Activated CD4-positive, alpha-beta T cell treated with anti-CD3 and anti-CD28 coated beads for 36 hours (primary cell): ENCODE data around the gene REM1. TPM values are rescaled to one million over a fixed set of nuclear protein-coding genes. Genes with fewer than 3 reads are reported as not detected.
A peak's percentile ranks its signal among the peaks of the same experiment; 100 is the strongest.
"Not testable (repeated sequence)": the region's sequence is repeated elsewhere in the genome, so short reads cannot be mapped to it uniquely, and the experiment has no call there.

Experiments
- ATAC-seq: fragments of 200-7000 bp; cut with Tn5 transposase; one replicate; pipeline ENCODE4 v1.10.0; 2021; ENCODE audit warnings: mild to moderate bottlenecking, moderate library complexity
- CTCF ChIA-PET: fragments of 350-600 bp; sonication (Branson Sonifier 250); formaldehyde crosslinking; loops from one replicate; lab custom pipeline; 2021; ENCODE audit warnings: antibody characterized with exemption; lab: Charles Lee
- POLR2A ChIA-PET: fragments of 350-600 bp; sonication (Branson Sonifier 250); formaldehyde crosslinking; loops from one replicate; lab custom pipeline; 2021; ENCODE audit warnings: antibody characterized with exemption, inconsistent platforms; lab: Charles Lee
- DNase-seq: peaks from one replicate; pipeline ENCODE4 v3.0.0-alpha.2; 2020
- H3K27ac Mint-ChIP-seq: one replicate; pipeline ENCODE4 v1.8.0; 2021; ENCODE audit warnings: mixed read lengths
- H3K27me3 Mint-ChIP-seq: one replicate; pipeline ENCODE4 v1.8.0; 2021; ENCODE audit warnings: mixed read lengths
- H3K36me3 Mint-ChIP-seq: one replicate; pipeline ENCODE4 v1.8.0; 2021; ENCODE audit warnings: low read depth, mixed read lengths
- H3K4me1 Mint-ChIP-seq: one replicate; pipeline ENCODE4 v1.8.0; 2021; ENCODE audit warnings: mixed read lengths
- H3K4me3 Mint-ChIP-seq: one replicate; pipeline ENCODE4 v1.8.0; 2021; ENCODE audit warnings: mild to moderate bottlenecking, moderate library complexity, mixed read lengths
- H3K9me3 Mint-ChIP-seq: one replicate; pipeline ENCODE4 v1.8.0; 2021; ENCODE audit warnings: low read depth, mixed read lengths
- intact Hi-C, 2 experiments: fragments of 100-400 bp; cut with DNase I in 1 of 2; cut with micrococcal nuclease in 1 of 2; formaldehyde crosslinking; loops; one replicate each; pipeline versions ENCODE4 v1.14.2 to v1.15.1; 2022 to 2024; cut with DNase I, micrococcal nuclease
- total RNA-seq, 2 experiments: library from RNA; stranded (reverse); gene quantifications; one replicate each; pipeline ENCODE4 v1.2.3, GENCODE V29; 2021

Gene REM1
- total RNA-seq, 2 experiments from 2014 or later = not detected

GRCh38 chr20:31488115-31488514 is 13.0 kb downstream of the REM1 start:
- no peak overlapping the region for H3K4me3 Mint-ChIP-seq
- no peak for DNase-seq
- peaks cover 9% of the 10 kb centered on the region for H3K4me1 Mint-ChIP-seq
- no peaks in the 10 kb centered on the region for H3K9me3 Mint-ChIP-seq
- intact Hi-C loops = no loop called here
- no peak overlapping the region for H3K27ac Mint-ChIP-seq
- ChIA-PET POLR2A (interaction anchor here (0.6 kb wide), 1 partner anchor 1168 kb away, joined by 3 read pairs; no protein-coding TSS in a partner anchor), CTCF (interaction anchor here (2.0 kb wide), 1 partner anchor 14 kb away, joined by 13 read pairs; no protein-coding TSS in a partner anchor)
- no peaks in the 10 kb centered on the region for H3K36me3 Mint-ChIP-seq
- no peak for ATAC-seq
- peaks cover 17% of the 10 kb centered on the region for H3K27me3 Mint-ChIP-seq

DNA sequence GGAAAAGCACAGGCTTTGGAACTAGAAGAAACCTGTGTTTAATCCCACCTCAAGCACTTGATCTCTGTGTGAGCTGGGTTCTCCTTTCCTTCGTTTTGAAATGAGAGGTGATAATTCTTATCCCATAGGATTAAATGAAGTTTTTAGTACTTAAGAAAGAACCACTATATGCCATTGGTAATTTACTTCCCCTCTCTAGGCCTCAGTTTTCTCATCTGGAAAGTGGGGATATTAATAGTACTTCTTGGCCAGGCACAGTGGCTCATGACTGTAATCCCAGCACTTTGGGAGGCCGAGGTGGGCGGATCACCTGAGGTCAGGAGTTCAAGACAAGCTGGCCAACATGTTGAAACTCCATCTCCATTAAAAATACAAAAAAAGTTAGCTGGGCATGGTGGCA is 14.1 kb downstream of the REM1 start:
- Mint-ChIP-seq H3K27ac (no peak overlapping the region), H3K27me3 (peaks cover 11% of the 10 kb centered on the region), H3K4me1 (peaks cover 9% of the 10 kb centered on the region), H3K4me3 (no peak overlapping the region), H3K9me3 (no peaks in the 10 kb centered on the region), H3K36me3 (no peaks in the 10 kb centered on the region)
- ChIA-PET POLR2A (no interaction called here), CTCF (interaction anchor here (1.2 to 2.0 kb wide), 2 partner anchors 13 to 123 kb away, joined by 4 to 13 read pairs; no protein-coding TSS in a partner anchor)
- ATAC-seq (no peak), DNase-seq (no peak)
- intact Hi-C loops = no loop called here

GRCh38 chr20:31490752-31491151 is 15.7 kb downstream of the REM1 start:
- ChIA-PET CTCF (interaction anchor here (0.6 to 0.9 kb wide), 3 partner anchors 12 to 33 kb away, joined by 3 to 6 read pairs (median 4); no protein-coding TSS in a partner anchor), POLR2A (no interaction called here)
- DNase-seq = no peak
- intact Hi-C loops = no loop called here
- peak; percentile 64 for ATAC-seq
- Mint-ChIP-seq H3K4me3 (no peak overlapping the region), H3K4me1 (peaks cover 5% of the 10 kb centered on the region), H3K36me3 (no peaks in the 10 kb centered on the region), H3K9me3 (no peaks in the 10 kb centered on the region), H3K27ac (no peak overlapping the region), H3K27me3 (peaks cover 8% of the 10 kb centered on the region)

DNA sequence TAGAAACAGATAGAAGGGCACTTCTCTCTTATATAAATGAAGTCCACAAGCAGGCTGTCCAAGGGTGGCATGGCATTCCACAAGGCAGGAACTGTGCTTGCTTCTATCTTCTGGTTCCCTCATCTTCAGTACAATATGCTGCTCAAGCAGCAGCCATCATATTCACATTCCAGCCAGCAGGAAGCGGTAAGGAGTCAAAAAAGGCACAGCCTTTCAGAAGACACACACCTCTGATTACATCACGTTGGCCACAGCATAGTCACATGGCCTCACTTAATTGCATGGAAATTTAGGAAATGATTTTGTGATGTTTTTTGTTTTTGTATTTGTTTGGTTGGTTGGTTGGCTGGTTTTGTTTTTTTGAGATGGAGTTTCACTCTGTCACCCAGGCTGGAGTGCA is 19.0 kb downstream of the REM1 start:
- H3K9me3 Mint-ChIP-seq = no peaks in the 10 kb centered on the region
- CTCF ChIA-PET = interaction anchor here (2.5 kb wide), 1 partner anchor 9 kb away, joined by 6 read pairs; no protein-coding TSS in a partner anchor

DNA sequence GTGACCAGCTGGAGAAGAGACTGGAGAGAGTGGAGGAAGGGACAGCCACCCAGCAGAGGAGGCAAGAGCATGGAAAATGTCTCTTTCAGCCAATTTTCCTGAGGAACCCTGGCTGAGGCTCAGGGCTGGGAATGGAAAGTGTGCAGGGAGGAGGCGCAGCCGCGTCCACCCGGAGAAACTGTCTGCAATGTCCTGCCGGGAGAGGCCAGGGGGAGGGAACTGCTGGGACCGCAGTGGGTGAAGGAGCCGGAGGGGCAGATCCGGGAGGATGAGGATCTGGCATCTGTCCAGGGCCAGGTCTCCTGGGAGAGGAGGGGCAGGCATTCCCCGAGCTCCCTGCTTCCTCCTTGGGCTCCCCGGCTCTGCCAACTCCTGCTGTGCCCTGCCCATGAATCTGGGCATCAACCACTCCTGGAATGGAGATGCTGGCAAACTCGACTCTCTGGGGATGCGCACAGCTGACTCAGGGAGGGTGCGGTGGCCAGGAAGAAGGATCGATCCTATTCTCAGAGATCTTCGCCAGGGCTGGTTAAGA is 21.7 kb downstream of the REM1 start:
- ATAC-seq (no peak), DNase-seq (no peak)
- intact Hi-C loops = no loop called here
- peaks cover 8% of the 10 kb centered on the region for H3K27me3 Mint-ChIP-seq
- H3K4me1 Mint-ChIP-seq = no peaks in the 10 kb centered on the region
- H3K9me3 Mint-ChIP-seq = no peaks in the 10 kb centered on the region
- ChIA-PET POLR2A (no interaction called here), CTCF (interaction anchor here (1.0 to 1.1 kb wide), 2 partner anchors 11 to 37 kb away, joined by 3 to 4 read pairs; no protein-coding TSS in a partner anchor)
- H3K4me3 Mint-ChIP-seq = no peak overlapping the region
- H3K36me3 Mint-ChIP-seq = no peaks in the 10 kb centered on the region
- no peak overlapping the region for H3K27ac Mint-ChIP-seq

More for the DNA sequence above, 19.0 kb downstream of the REM1 start:
- ATAC-seq (no peak), DNase-seq (no peak)
- Mint-ChIP-seq H3K36me3 (no peaks in the 10 kb centered on the region), H3K4me1 (no peaks in the 10 kb centered on the region), H3K4me3 (no peak overlapping the region), H3K27me3 (peaks cover 8% of the 10 kb centered on the region), H3K27ac (no peak overlapping the region)
- POLR2A ChIA-PET = no interaction called here
- intact Hi-C loops = no loop called here

GRCh38 chr20:31497838-31498540 is 22.9 kb downstream of the REM1 start:
- H3K36me3 Mint-ChIP-seq = no peaks in the 10 kb centered on the region
- DNase-seq = no peak
- CTCF ChIA-PET = interaction anchor here (0.7 to 1.0 kb wide), 2 partner anchors 14 to 38 kb away, joined by 3 to 4 read pairs; no protein-coding TSS in a partner anchor
- no peaks in the 10 kb centered on the region for H3K9me3 Mint-ChIP-seq
- intact Hi-C loops = no loop called here
- H3K27me3 Mint-ChIP-seq = peaks cover 8% of the 10 kb centered on the region
- no peak overlapping the region for H3K27ac Mint-ChIP-seq
- H3K4me1 Mint-ChIP-seq = no peaks in the 10 kb centered on the region
- ATAC-seq = no peak
- no peak overlapping the region for H3K4me3 Mint-ChIP-seq
- POLR2A ChIA-PET = no interaction called here

GRCh38 chr20:31500527-31500926 is 25.4 kb downstream of the REM1 start:
- Mint-ChIP-seq H3K27ac (no peak overlapping the region), H3K4me1 (no peaks in the 10 kb centered on the region), H3K9me3 (no peaks in the 10 kb centered on the region), H3K27me3 (peaks cover 7% of the 10 kb centered on the region), H3K36me3 (no peaks in the 10 kb centered on the region), H3K4me3 (no peak overlapping the region)
- DNase-seq = no peak
- intact Hi-C loops = loop anchor here in 1 of 2 experiments (5.0 kb wide), 1 partner anchor 1968 kb away; no protein-coding TSS in a partner anchor
- ChIA-PET POLR2A (no interaction called here), CTCF (interaction anchor here (0.6 to 3.8 kb wide), 3 partner anchors 11 to 44 kb away, joined by 3 to 74 read pairs (median 21); no protein-coding TSS in a partner anchor)
- ATAC-seq = no peak

- H3K4me3 Mint-ChIP-seq, H3K27ac Mint-ChIP-seq, H3K9me3 Mint-ChIP-seq, POLR2A ChIA-PET, H3K27me3 Mint-ChIP-seq, H3K4me1 Mint-ChIP-seq, H3K36me3 Mint-ChIP-seq: not testable (repeated sequence)
- CTCF ChIA-PET = interaction anchor here (0.5 to 3.8 kb wide), 39 partner anchors 8 to 1969 kb away, joined by 3 to 74 read pairs (median 6); partner anchors contain the start of genes DEFB123, DEFB124 and REM1
- ATAC-seq = peak; percentile 98
- peak; percentile 89 for DNase-seq
- intact Hi-C loops = loop anchor here (1.0 to 5.0 kb wide), 5 partner anchors 11 to 1971 kb away; partner anchors contain the start of gene HM13 (in 1 of the 2)
Observed at GRCh38 chr20:31502884-31503673, 28.0 kb downstream of the REM1 start.

- Mint-ChIP-seq H3K4me1 (no peaks in the 10 kb centered on the region), H3K36me3 (no peaks in the 10 kb centered on the region), H3K9me3 (peaks cover 3% of the 10 kb centered on the region), H3K27ac (no peak overlapping the region), H3K27me3 (peaks cover 14% of the 10 kb centered on the region), H3K4me3 (no peak overlapping the region)
- ATAC-seq = no peak
- CTCF ChIA-PET = no interaction called here
- POLR2A ChIA-PET = no interaction called here
- no peak for DNase-seq
- intact Hi-C loops = no loop called here
Observed at GRCh38 chr20:31505903-31506302, 30.8 kb downstream of the REM1 start.

GRCh38 chr20:31508517-31509244 is 33.6 kb downstream of the REM1 start:
- H3K4me3 Mint-ChIP-seq = no peak overlapping the region
- POLR2A ChIA-PET = no interaction called here
- DNase-seq (no peak), ATAC-seq (no peak)
- H3K36me3 Mint-ChIP-seq = no peaks in the 10 kb centered on the region
- peaks cover 12% of the 10 kb centered on the region for H3K27me3 Mint-ChIP-seq
- intact Hi-C loops = no loop called here
- CTCF ChIA-PET = interaction anchor here (1.6 kb wide), 1 partner anchor 126 kb away, joined by 4 read pairs; no protein-coding TSS in a partner anchor
- H3K9me3 Mint-ChIP-seq = peaks cover 3% of the 10 kb centered on the region
- no peak overlapping the region for H3K27ac Mint-ChIP-seq
- no peaks in the 10 kb centered on the region for H3K4me1 Mint-ChIP-seq
